ENCODE measurements around the gene TAMALIN.

The TAMALIN gene

GRCh38 chr12:51997136-51997535 lies 9.6 kb upstream of the TAMALIN start:
- Histone ChIP-seq H2BK15ac (replicated peaks; ENCODE audit: low read depth) (no peak overlapping the region), H4K8ac (ENCODE audit: low read depth, low read length) (no peak overlapping the region), H4K5ac (ENCODE audit: low read length) (no peak overlapping the region), H2BK5ac (ENCODE audit: low read length) (no peak overlapping the region), H3K4me2 (ENCODE audit: low read length) (no peak overlapping the region), H3K56ac (ENCODE audit: low read length) (no peak overlapping the region), H3K4ac (ENCODE audit: low read depth, low read length) (no peak overlapping the region), H3K4me1 (ENCODE audit: control insufficient read depth, low read depth, low read length) (no peaks in the 10 kb centered on the region), H3K36me3 (ENCODE audit: control insufficient read depth, insufficient read depth, low read length) (no peaks in the 10 kb centered on the region), H2AK5ac (ENCODE audit: low read length) (no peak overlapping the region), H3K23ac (ENCODE audit: low read length) (no peak overlapping the region), H3K27me3 (ENCODE audit: insufficient read depth, low read length, poor library complexity) (no peaks in the 10 kb centered on the region), H3K9ac (ENCODE audit: low read length) (no peak overlapping the region), H3K27ac (ENCODE audit: low read depth, low read length) (no peak overlapping the region), H3K79me1 (ENCODE audit: low read length) (no peaks in the 10 kb centered on the region), H3K18ac (ENCODE audit: low read length) (no peak overlapping the region), H2BK120ac (ENCODE audit: low read depth, low read length) (no peak overlapping the region), H3K79me2 (ENCODE audit: control insufficient read depth, insufficient read depth, low read length) (no peaks in the 10 kb centered on the region), H3K4me3 (ENCODE audit: low read length) (no peak overlapping the region)
- no peak for DNase-seq
- WGBS (ENCODE audit: extremely low coverage, insufficient coverage, low lambda C conversion rate), result no CpG with 5 or more reads among the region's 5 CpGs

GRCh38 chr12:52003016-52003550 lies 3.7 kb upstream of the TAMALIN start:
- no peaks in the 10 kb centered on the region for H3K27me3 ChIP-seq (ENCODE audit: insufficient read depth, low read length, poor library complexity)
- H4K5ac ChIP-seq (ENCODE audit: low read length), result no peak overlapping the region
- no peaks in the 10 kb centered on the region for H3K36me3 ChIP-seq (ENCODE audit: control insufficient read depth, insufficient read depth, low read length)
- no peak overlapping the region for H3K4me2 ChIP-seq (ENCODE audit: low read length)
- H3K4ac ChIP-seq (ENCODE audit: low read depth, low read length), result no peak overlapping the region
- H3K27ac ChIP-seq (ENCODE audit: low read depth, low read length), result no peak overlapping the region
- H3K56ac ChIP-seq (ENCODE audit: low read length), result no peak overlapping the region
- H3K4me1 ChIP-seq (ENCODE audit: control insufficient read depth, low read depth, low read length), result no peaks in the 10 kb centered on the region
- H3K23ac ChIP-seq (ENCODE audit: low read length), result no peak overlapping the region
- no peaks in the 10 kb centered on the region for H3K79me2 ChIP-seq (ENCODE audit: control insufficient read depth, insufficient read depth, low read length)
- H3K18ac ChIP-seq (ENCODE audit: low read length), result no peak overlapping the region
- no peak for DNase-seq
- H2AK5ac ChIP-seq (ENCODE audit: low read length), result no peak overlapping the region
- no peak overlapping the region for H2BK120ac ChIP-seq (ENCODE audit: low read depth, low read length)
- no peak overlapping the region for H3K4me3 ChIP-seq (ENCODE audit: low read length)
- H4K8ac ChIP-seq (ENCODE audit: low read depth, low read length), result no peak overlapping the region
- no CpG with 5 or more reads among the region's 8 CpGs for WGBS (ENCODE audit: extremely low coverage, insufficient coverage, low lambda C conversion rate)
- no peak overlapping the region for H2BK15ac ChIP-seq (replicated peaks; ENCODE audit: low read depth)
- H3K79me1 ChIP-seq (ENCODE audit: low read length), result no peaks in the 10 kb centered on the region
- no peak overlapping the region for H2BK5ac ChIP-seq (ENCODE audit: low read length)
- H3K9ac ChIP-seq (ENCODE audit: low read length), result no peak overlapping the region

- H2AK5ac ChIP-seq (ENCODE audit: low read length), result no peak overlapping the region
- no peak overlapping the region for H4K5ac ChIP-seq (ENCODE audit: low read length)
- no peaks in the 10 kb centered on the region for H3K36me3 ChIP-seq (ENCODE audit: control insufficient read depth, insufficient read depth, low read length)
- no peak overlapping the region for H2BK15ac ChIP-seq (replicated peaks; ENCODE audit: low read depth)
- DNase-seq, result no peak
- no peak overlapping the region for H3K23ac ChIP-seq (ENCODE audit: low read length)
- H3K79me2 ChIP-seq (ENCODE audit: control insufficient read depth, insufficient read depth, low read length), result no peaks in the 10 kb centered on the region
- no peak overlapping the region for H4K8ac ChIP-seq (ENCODE audit: low read depth, low read length)
- H3K56ac ChIP-seq (ENCODE audit: low read length), result no peak overlapping the region
- H3K79me1 ChIP-seq (ENCODE audit: low read length), result no peaks in the 10 kb centered on the region
- H3K27ac ChIP-seq (ENCODE audit: low read depth, low read length), result no peak overlapping the region
- no peak overlapping the region for H2BK5ac ChIP-seq (ENCODE audit: low read length)
- no peak overlapping the region for H2BK120ac ChIP-seq (ENCODE audit: low read depth, low read length)
- H3K4me1 ChIP-seq (ENCODE audit: control insufficient read depth, low read depth, low read length), result no peaks in the 10 kb centered on the region
- no peak overlapping the region for H3K4me2 ChIP-seq (ENCODE audit: low read length)
- no peak overlapping the region for H3K4ac ChIP-seq (ENCODE audit: low read depth, low read length)
- H3K9ac ChIP-seq (ENCODE audit: low read length), result no peak overlapping the region
- no peaks in the 10 kb centered on the region for H3K27me3 ChIP-seq (ENCODE audit: insufficient read depth, low read length, poor library complexity)
- H3K4me3 ChIP-seq (ENCODE audit: low read length), result no peak overlapping the region
- H3K18ac ChIP-seq (ENCODE audit: low read length), result no peak overlapping the region
- no CpG with 5 or more reads among the region's 6 CpGs for whole genome bisulfite sequencing (ENCODE audit: extremely low coverage, insufficient coverage, low lambda C conversion rate)
Observed at GRCh38 chr12:52003591-52003990, 3.2 kb upstream of the TAMALIN start.

GRCh38 chr12:52004042-52004648 lies 2.6 kb upstream of the TAMALIN start:
- peak; percentile 83 for DNase-seq
- no peaks in the 10 kb centered on the region for H3K79me2 ChIP-seq (ENCODE audit: control insufficient read depth, insufficient read depth, low read length)
- H2BK120ac ChIP-seq (ENCODE audit: low read depth, low read length), result no peak overlapping the region
- no peak overlapping the region for H3K23ac ChIP-seq (ENCODE audit: low read length)
- no peak overlapping the region for H3K56ac ChIP-seq (ENCODE audit: low read length)
- no peak overlapping the region for H3K4me2 ChIP-seq (ENCODE audit: low read length)
- no peak overlapping the region for H2AK5ac ChIP-seq (ENCODE audit: low read length)
- no CpG with 5 or more reads among the region's 5 CpGs for WGBS (ENCODE audit: extremely low coverage, insufficient coverage, low lambda C conversion rate)
- no peaks in the 10 kb centered on the region for H3K4me1 ChIP-seq (ENCODE audit: control insufficient read depth, low read depth, low read length)
- no peak overlapping the region for H3K4ac ChIP-seq (ENCODE audit: low read depth, low read length)
- H2BK15ac ChIP-seq (replicated peaks; ENCODE audit: low read depth), result no peak overlapping the region
- H3K9ac ChIP-seq (ENCODE audit: low read length), result no peak overlapping the region
- no peak overlapping the region for H4K8ac ChIP-seq (ENCODE audit: low read depth, low read length)
- no peak overlapping the region for H2BK5ac ChIP-seq (ENCODE audit: low read length)
- H3K36me3 ChIP-seq (ENCODE audit: control insufficient read depth, insufficient read depth, low read length), result no peaks in the 10 kb centered on the region
- no peaks in the 10 kb centered on the region for H3K27me3 ChIP-seq (ENCODE audit: insufficient read depth, low read length, poor library complexity)
- no peaks in the 10 kb centered on the region for H3K79me1 ChIP-seq (ENCODE audit: low read length)
- H3K27ac ChIP-seq (ENCODE audit: low read depth, low read length), result no peak overlapping the region
- H4K5ac ChIP-seq (ENCODE audit: low read length), result no peak overlapping the region
- no peak overlapping the region for H3K18ac ChIP-seq (ENCODE audit: low read length)
- no peak overlapping the region for H3K4me3 ChIP-seq (ENCODE audit: low read length)

- Histone ChIP-seq H2BK120ac (ENCODE audit: low read depth, low read length) (no peak overlapping the region), H3K4ac (ENCODE audit: low read depth, low read length) (no peak overlapping the region), H2BK5ac (ENCODE audit: low read length) (no peak overlapping the region), H3K4me2 (ENCODE audit: low read length) (no peak overlapping the region), H3K23ac (ENCODE audit: low read length) (no peak overlapping the region), H4K8ac (ENCODE audit: low read depth, low read length) (no peak overlapping the region), H3K18ac (ENCODE audit: low read length) (no peak overlapping the region), H2AK5ac (ENCODE audit: low read length) (no peak overlapping the region), H3K36me3 (ENCODE audit: control insufficient read depth, insufficient read depth, low read length) (no peaks in the 10 kb centered on the region), H4K5ac (ENCODE audit: low read length) (no peak overlapping the region), H2BK15ac (replicated peaks; ENCODE audit: low read depth) (no peak overlapping the region), H3K79me1 (ENCODE audit: low read length) (no peaks in the 10 kb centered on the region), H3K4me1 (ENCODE audit: control insufficient read depth, low read depth, low read length) (peaks cover 2% of the 10 kb centered on the region), H3K56ac (ENCODE audit: low read length) (no peak overlapping the region), H3K79me2 (ENCODE audit: control insufficient read depth, insufficient read depth, low read length) (no peaks in the 10 kb centered on the region), H3K4me3 (ENCODE audit: low read length) (no peak overlapping the region), H3K27me3 (ENCODE audit: insufficient read depth, low read length, poor library complexity) (no peaks in the 10 kb centered on the region), H3K9ac (ENCODE audit: low read length) (no peak overlapping the region), H3K27ac (ENCODE audit: low read depth, low read length) (no peak overlapping the region)
- no peak for DNase-seq
- WGBS (ENCODE audit: extremely low coverage, insufficient coverage, low lambda C conversion rate), result no CpG with 5 or more reads among the region's 10 CpGs
Observed at GRCh38 chr12:52005218-52005902, 1.4 kb upstream of the TAMALIN start.

Data from mesendoderm (in vitro differentiated cells).